Panc1 (cell line): ENCODE data around the gene CHIC2. TPM values are rescaled to one million over a fixed set of nuclear protein-coding genes. Genes with fewer than 3 reads are reported as not detected.

Experiments used
- ATAC-seq: fragments of 200-7000 bp; cut with Tn5 transposase; 2 replicates; pipeline ENCODE4 v1.9.1; 2020; ENCODE audit warnings: mild to moderate bottlenecking, moderate library complexity
- BruUV-seq: library from RNA; stranded (reverse); fragments of 400-500 nt; replicated peaks from 2 replicates; lab custom pipeline; 2021; lab: Mats Ljungman, UMichigan
- CTCF ChIA-PET: fragments of 300-600 bp; sonication (Branson Sonifier 250); formaldehyde crosslinking; loops from one replicate; lab custom pipeline; 2022; ENCODE audit warnings: antibody characterized with exemption; lab: Charles Lee
- POLR2A ChIA-PET: fragments of 300-600 bp; sonication (Branson Sonifier 250); formaldehyde crosslinking; loops from one replicate; lab custom pipeline; 2022; ENCODE audit warnings: antibody characterized with exemption; lab: Charles Lee
- DNase-seq: peaks from one replicate; pipeline ENCODE4 v3.0.0-alpha.2; 2010; ENCODE audit warnings: low read depth, low spot score
- H3K27ac ChIP-seq: 2 replicates; pipeline ENCODE4 v1.5.1; 2011; ENCODE audit warnings: mild to moderate bottlenecking, low read length, inconsistent platforms
- H3K27me3 ChIP-seq: fragments of 200-500 bp; sonication (Bioruptor generic); 2 replicates; pipeline ENCODE4 v1.6.0; 2014; ENCODE audit warnings: low read length, inconsistent platforms; ENCODE audit not compliant: control insufficient read depth, insufficient read depth
- H3K36me3 ChIP-seq: fragments of 200-500 bp; sonication (Bioruptor generic); 2 replicates; pipeline ENCODE4 v1.5.1; 2014; ENCODE audit warnings: inconsistent platforms, mild to moderate bottlenecking, low read length, moderate library complexity; ENCODE audit not compliant: control insufficient read depth, insufficient read depth
- H3K4me1 ChIP-seq: 2 replicates; pipeline ENCODE4 v1.5.1; 2011; ENCODE audit warnings: inconsistent platforms, mild to moderate bottlenecking, low read length, moderate library complexity; ENCODE audit not compliant: control insufficient read depth, insufficient read depth
- H3K4me3 ChIP-seq, 2 experiments: 2 replicates each; pipeline ENCODE4 v1.5.1; 2011 to 2012; ENCODE audit warnings: low read depth in 2 of 2, low read length in 2 of 2, mild to moderate bottlenecking in 2 of 2, inconsistent platforms in 1 of 2, moderate library complexity in 1 of 2
- H3K9me3 ChIP-seq: fragments of 200-500 bp; sonication (Bioruptor generic); 2 replicates; pipeline ENCODE4 v1.5.1; 2014; ENCODE audit warnings: low read depth, mild to moderate bottlenecking, inconsistent platforms, low read length, moderate library complexity; ENCODE audit not compliant: control insufficient read depth, insufficient read depth
- CTCF ChIP-seq: fragments of 450-650 bp; IDR thresholded peaks from 2 replicates; pipeline ENCODE4 v1.5.1; 2017; ENCODE audit warnings: mild to moderate bottlenecking
- POLR2AphosphoS5 ChIP-seq: IDR thresholded peaks from 2 replicates; pipeline ENCODE4 v1.6.1; 2012; ENCODE audit warnings: mild to moderate bottlenecking, low read depth, low read length, moderate library complexity
- SIN3A ChIP-seq: IDR thresholded peaks from 2 replicates; pipeline ENCODE4 v1.6.1; 2012; ENCODE audit warnings: low read depth, mild to moderate bottlenecking, low read length, moderate library complexity, borderline replicate concordance; ENCODE audit not compliant: insufficient read depth
- TCF7L2 ChIP-seq: IDR thresholded peaks from 2 replicates; pipeline ENCODE4 v1.6.1; 2011; ENCODE audit warnings: mild to moderate bottlenecking, low read depth, low read length, inconsistent platforms
- in situ Hi-C: cut with HindIII; loops from 2 replicates; pipeline ENCODE4 v1.10.0; 2016; ENCODE audit warnings: low sequenced_read_pairs, low pct_unique_long_range_greater_than_20kb
- intact Hi-C: fragments of 100-400 bp; cut with micrococcal nuclease; formaldehyde crosslinking; loops from one replicate; pipeline ENCODE4 v1.10.0; 2022; ENCODE audit not compliant: unreplicated experiment
- total RNA-seq: library from RNA; stranded (reverse); gene quantifications from one replicate; pipeline ENCODE4 v1.2.1, GENCODE V29; 2021; ENCODE audit not compliant: unreplicated experiment
- TF ChIP-seq, protein P1 (sequence below), 2 experiments: IDR thresholded peaks; 2 replicates each; pipeline ENCODE4 v1.6.1; 2011 to 2012; ENCODE audit warnings: low read depth in 2 of 2, control low read depth in 1 of 2, low read length in 1 of 2, mild to moderate bottlenecking in 1 of 2, moderate library complexity in 1 of 2; ENCODE audit not compliant: insufficient read depth in 1 of 2

The CHIC2 gene
- total RNA-seq, 1 experiment from 2014 or later, result 10.3 TPM

- Histone ChIP-seq H3K4me1 (no peaks in the 10 kb centered on the region), H3K36me3 (no peaks in the 10 kb centered on the region), H3K27ac (no peak overlapping the region), H3K27me3 (no peaks in the 10 kb centered on the region), H3K4me3 (no peak overlapping the region), H3K9me3 (no peaks in the 10 kb centered on the region)
- in situ Hi-C loops (no loop called here), intact Hi-C loops (no loop called here)
- DNase-seq (no peak), ATAC-seq (no peak)
- ChIA-PET POLR2A (no interaction called here), CTCF (no interaction called here)
- TF ChIP-seq, protein P1, sequence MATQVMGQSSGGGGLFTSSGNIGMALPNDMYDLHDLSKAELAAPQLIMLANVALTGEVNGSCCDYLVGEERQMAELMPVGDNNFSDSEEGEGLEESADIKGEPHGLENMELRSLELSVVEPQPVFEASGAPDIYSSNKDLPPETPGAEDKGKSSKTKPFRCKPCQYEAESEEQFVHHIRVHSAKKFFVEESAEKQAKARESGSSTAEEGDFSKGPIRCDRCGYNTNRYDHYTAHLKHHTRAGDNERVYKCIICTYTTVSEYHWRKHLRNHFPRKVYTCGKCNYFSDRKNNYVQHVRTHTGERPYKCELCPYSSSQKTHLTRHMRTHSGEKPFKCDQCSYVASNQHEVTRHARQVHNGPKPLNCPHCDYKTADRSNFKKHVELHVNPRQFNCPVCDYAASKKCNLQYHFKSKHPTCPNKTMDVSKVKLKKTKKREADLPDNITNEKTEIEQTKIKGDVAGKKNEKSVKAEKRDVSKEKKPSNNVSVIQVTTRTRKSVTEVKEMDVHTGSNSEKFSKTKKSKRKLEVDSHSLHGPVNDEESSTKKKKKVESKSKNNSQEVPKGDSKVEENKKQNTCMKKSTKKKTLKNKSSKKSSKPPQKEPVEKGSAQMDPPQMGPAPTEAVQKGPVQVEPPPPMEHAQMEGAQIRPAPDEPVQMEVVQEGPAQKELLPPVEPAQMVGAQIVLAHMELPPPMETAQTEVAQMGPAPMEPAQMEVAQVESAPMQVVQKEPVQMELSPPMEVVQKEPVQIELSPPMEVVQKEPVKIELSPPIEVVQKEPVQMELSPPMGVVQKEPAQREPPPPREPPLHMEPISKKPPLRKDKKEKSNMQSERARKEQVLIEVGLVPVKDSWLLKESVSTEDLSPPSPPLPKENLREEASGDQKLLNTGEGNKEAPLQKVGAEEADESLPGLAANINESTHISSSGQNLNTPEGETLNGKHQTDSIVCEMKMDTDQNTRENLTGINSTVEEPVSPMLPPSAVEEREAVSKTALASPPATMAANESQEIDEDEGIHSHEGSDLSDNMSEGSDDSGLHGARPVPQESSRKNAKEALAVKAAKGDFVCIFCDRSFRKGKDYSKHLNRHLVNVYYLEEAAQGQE (IDR thresholded peaks at IDR 0.05; ENCODE audit: insufficient read depth in 1 of 2, low read depth in 2 of 2, low read length in 1 of 2), result no peak
- no peak for TF ChIP-seq SIN3A
- BruUV-seq, result no TSS peak
Measured at GRCh38 chr4:54011201-54011600, 53.2 kb downstream of the CHIC2 start.

GRCh38 chr4:54006755-54007154 lies 57.6 kb downstream of the CHIC2 start:
- no peaks in the 10 kb centered on the region for H3K9me3 ChIP-seq
- in situ Hi-C loops, result no loop called here
- H3K36me3 ChIP-seq, result no peaks in the 10 kb centered on the region
- no peak overlapping the region for H3K4me3 ChIP-seq
- CTCF ChIA-PET, result no interaction called here
- H3K27ac ChIP-seq, result no peak overlapping the region
- DNase-seq (no peak), ATAC-seq (no peak)
- no TSS peak for BruUV-seq
- no peaks in the 10 kb centered on the region for H3K27me3 ChIP-seq
- no peak for TF ChIP-seq CTCF
- TF ChIP-seq TCF7L2, result no peak
- TF ChIP-seq SIN3A, result no peak
- no peak for TF ChIP-seq POLR2AphosphoS5
- TF ChIP-seq, protein P1 (IDR thresholded peaks at IDR 0.05; ENCODE audit: insufficient read depth in 1 of 2, low read depth in 2 of 2, low read length in 1 of 2), result no peak
- no peaks in the 10 kb centered on the region for H3K4me1 ChIP-seq
- intact Hi-C loops, result no loop called here
- POLR2A ChIA-PET, result no interaction called here
